PC-9 (cell line): Measurements from ENCODE around the gene SLC22A14. TPM values are rescaled to one million over a fixed set of nuclear protein-coding genes. Genes with fewer than 3 reads are reported as not detected.
"Not testable (repeated sequence)": the region's sequence is repeated elsewhere in the genome, so short reads cannot be mapped to it uniquely, and the experiment has no call there.

Source experiments
- BruUV-seq: library from RNA; stranded (reverse); fragments of 400-500 nt; replicated peaks from 2 replicates; lab custom pipeline; 2021; lab: Mats Ljungman, UMichigan
- CTCF ChIA-PET: fragments of 300-600 bp; sonication (Branson Sonifier 250); formaldehyde crosslinking; loops from one replicate; lab custom pipeline; 2022; ENCODE audit warnings: antibody characterized with exemption; lab: Charles Lee
- POLR2A ChIA-PET: fragments of 300-600 bp; sonication (Branson Sonifier 250); formaldehyde crosslinking; loops from one replicate; lab custom pipeline; 2022; ENCODE audit warnings: antibody characterized with exemption; ENCODE audit not compliant: unreplicated experiment; lab: Charles Lee
- DNase-seq, 2 experiments: peaks; one replicate each; pipeline versions ENCODE4 v3.0.0 to v3.0.0-alpha.2; 2015 to 2022; ENCODE audit warnings: mixed read lengths in 1 of 2
- H2AFZ ChIP-seq: fragments of 200-600 bp; sonication (generic); 2 replicates; pipeline ENCODE4 v1.8.1; 2017; ENCODE audit warnings: antibody characterized with exemption
- H3F3A ChIP-seq: fragments of 200-600 bp; sonication (generic); 2 replicates; pipeline ENCODE4 v1.8.1; 2017; ENCODE audit warnings: antibody characterized with exemption, mild to moderate bottlenecking, low read depth; ENCODE audit not compliant: insufficient read depth
- H3K27ac ChIP-seq: fragments of 200-600 bp; sonication (generic); 2 replicates; pipeline ENCODE4 v1.6.1; 2016; ENCODE audit warnings: mixed run types
- H3K27me3 ChIP-seq: fragments of 200-600 bp; sonication (generic); 2 replicates; pipeline ENCODE4 v1.6.1; 2016; ENCODE audit warnings: low read depth, mixed run types; ENCODE audit not compliant: insufficient read depth
- H3K36me3 ChIP-seq: fragments of 200-600 bp; sonication (generic); 2 replicates; pipeline ENCODE4 v1.6.1; 2016; ENCODE audit warnings: low read depth, mixed run types
- H3K4me1 ChIP-seq: fragments of 200-600 bp; sonication (generic); replicated peaks from 2 replicates; pipeline ENCODE4 v1.6.1; 2016; ENCODE audit warnings: mixed run types; ENCODE audit not compliant: insufficient read depth
- H3K4me2 ChIP-seq: fragments of 200-600 bp; sonication (generic); 2 replicates; pipeline ENCODE4 v1.6.1; 2017; ENCODE audit warnings: mixed run types
- H3K4me3 ChIP-seq: fragments of 200-600 bp; sonication (generic); 2 replicates; pipeline ENCODE4 v1.6.1; 2016; ENCODE audit warnings: mixed run types
- H3K79me2 ChIP-seq: fragments of 200-600 bp; sonication (generic); 2 replicates; pipeline ENCODE4 v1.6.1; 2017; ENCODE audit warnings: low read depth, mixed run types
- H3K9me2 ChIP-seq: fragments of 200-600 bp; sonication (generic); 2 replicates; pipeline ENCODE4 v1.8.1; 2017; ENCODE audit warnings: mild to moderate bottlenecking; ENCODE audit not compliant: insufficient read depth
- H3K9me3 ChIP-seq: fragments of 200-600 bp; sonication (generic); 2 replicates; pipeline ENCODE4 v1.8.1; 2016; ENCODE audit warnings: low read depth; ENCODE audit not compliant: insufficient read depth
- H4K20me1 ChIP-seq: fragments of 200-600 bp; sonication (generic); 2 replicates; pipeline ENCODE4 v1.8.1; 2017; ENCODE audit not compliant: insufficient read depth
- CTCF ChIP-seq: fragments of 200-600 bp; sonication (generic); conservative IDR thresholded peaks from 2 replicates; pipeline ENCODE4 v1.6.1; 2017; ENCODE audit warnings: mixed run types, antibody characterized with exemption, mild to moderate bottlenecking, moderate library complexity
- EZH2 ChIP-seq: fragments of 200-600 bp; sonication (generic); IDR thresholded peaks from 2 replicates; pipeline ENCODE4 v1.8.0; 2017; ENCODE audit warnings: antibody characterized with exemption, low read depth
- intact Hi-C: fragments of 100-400 bp; cut with micrococcal nuclease; formaldehyde crosslinking; loops from one replicate; pipeline ENCODE4 v1.10.0; 2022; ENCODE audit not compliant: unreplicated experiment
- total RNA-seq: library from RNA; stranded (reverse); gene quantifications from 2 replicates; pipeline ENCODE4 v1.2.3, GENCODE V29; 2021

The SLC22A14 gene
- total RNA-seq, 1 experiment from 2014 or later = not detected

GRCh38 chr3:38317192-38317759 is 35.2 kb downstream of the SLC22A14 start:
- no peak overlapping the region for H2AFZ ChIP-seq
- H3K9me3 ChIP-seq = no peaks in the 10 kb centered on the region
- H3K4me3 ChIP-seq = no peak overlapping the region
- H3K27ac ChIP-seq = no peak overlapping the region
- H3F3A ChIP-seq = no peaks in the 10 kb centered on the region
- BruUV-seq = no TSS peak
- no peaks in the 10 kb centered on the region for H3K27me3 ChIP-seq
- intact Hi-C loops = no loop called here
- no peaks in the 10 kb centered on the region for H3K4me1 ChIP-seq
- no peaks in the 10 kb centered on the region for H3K79me2 ChIP-seq
- no peaks in the 10 kb centered on the region for H4K20me1 ChIP-seq
- ChIA-PET POLR2A (no interaction called here), CTCF (no interaction called here)
- no peaks in the 10 kb centered on the region for H3K9me2 ChIP-seq
- TF ChIP-seq EZH2 (no peak), CTCF (no peak)
- no peaks in the 10 kb centered on the region for H3K36me3 ChIP-seq
- no peak for DNase-seq
- no peak overlapping the region for H3K4me2 ChIP-seq

- ChIA-PET CTCF (no interaction called here), POLR2A (no interaction called here)
- TF ChIP-seq CTCF = no peak
- TF ChIP-seq EZH2 = no peak
These were observed 36.9 kb downstream of the SLC22A14 start for GRCh38 chr3:38318766-38319671.

GRCh38 chr3:38320638-38321037 is 38.5 kb downstream of the SLC22A14 start:
- H3K9me3 ChIP-seq, CTCF ChIA-PET, DNase-seq, BruUV-seq, H3K4me2 ChIP-seq, POLR2A ChIA-PET, H3K4me1 ChIP-seq, H3F3A ChIP-seq, intact Hi-C loops, H3K36me3 ChIP-seq, H3K4me3 ChIP-seq, H3K27me3 ChIP-seq, H3K79me2 ChIP-seq, H3K9me2 ChIP-seq, H2AFZ ChIP-seq, H3K27ac ChIP-seq, H4K20me1 ChIP-seq: not testable (repeated sequence)

More at GRCh38 chr3:38318766-38319671, 36.9 kb downstream of the SLC22A14 start:
- no peaks in the 10 kb centered on the region for H3K4me1 ChIP-seq
- H3F3A ChIP-seq = no peaks in the 10 kb centered on the region
- no peak overlapping the region for H3K4me2 ChIP-seq
- no peaks in the 10 kb centered on the region for H3K36me3 ChIP-seq
- no peak overlapping the region for H2AFZ ChIP-seq
- intact Hi-C loops = no loop called here
- no peaks in the 10 kb centered on the region for H3K27me3 ChIP-seq
- no peak overlapping the region for H3K4me3 ChIP-seq
- no peaks in the 10 kb centered on the region for H3K79me2 ChIP-seq
- H3K9me3 ChIP-seq = no peaks in the 10 kb centered on the region
- no TSS peak for BruUV-seq
- H4K20me1 ChIP-seq = no peaks in the 10 kb centered on the region
- no peak overlapping the region for H3K27ac ChIP-seq
- DNase-seq = no peak
- no peaks in the 10 kb centered on the region for H3K9me2 ChIP-seq
